ENCODE measurements around the gene RAD9A. TPM values are rescaled to one million over a fixed set of nuclear protein-coding genes. Genes with fewer than 3 reads are reported as not detected.

Gene RAD9A
- total RNA-seq, 1 experiment from 2014 or later, result 20.9 TPM

GRCh38 chr11:67387518-67387917 lies 4.3 kb upstream of the RAD9A start:
- no peaks in the 10 kb centered on the region; the same call in 1 of the 2 replicates for H3K27me3 ChIP-seq (ENCODE audit: insufficient read depth, low read length)
- Mint-ChIP-seq H3K4me3 (peak overlapping the region in 1 of 2 experiments; percentile 8; a peak in 2 of 5 replicates), H3K27ac (no peak overlapping the region; a peak in 1 of 7 replicates), H3K27me3 (ENCODE audit: low read depth) (peaks cover 19% of the 10 kb centered on the region), H3K9me3 (no peaks in the 10 kb centered on the region), H3K4me1 (peaks cover 18 to 27% of the 10 kb centered on the region in 2 experiments), H3K36me3 (ENCODE audit: insufficient read depth in 1 of 3, low read depth in 3 of 3) (peaks cover 0 to under 1% (median 0%) of the 10 kb centered on the region in 3 experiments; a peak in 1 of 7 replicates)
- H2BK12ac ChIP-seq (ENCODE audit: insufficient read length, low read depth, low read length), result no peak overlapping the region
- H3K27ac ChIP-seq (ENCODE audit: insufficient read length, low read depth, low read length), result no peak overlapping the region
- H2BK20ac ChIP-seq (ENCODE audit: low read depth, low read length, poor library complexity, severe bottlenecking), result no peak overlapping the region
- H3T11ph ChIP-seq (ENCODE audit: low read length), result no peak overlapping the region
- H3K18ac ChIP-seq (ENCODE audit: insufficient read length, low read depth, low read length), result no peak overlapping the region
- no peak overlapping the region for H3K4me2 ChIP-seq (ENCODE audit: insufficient read depth, insufficient read length, low read length)
- H3K9ac ChIP-seq (ENCODE audit: extremely low read depth, insufficient read length, low read length), result peak overlapping the region; percentile 4
- no peak overlapping the region for H2BK15ac ChIP-seq (ENCODE audit: low read depth, low read length)
- no peak overlapping the region for H2BK5ac ChIP-seq (ENCODE audit: insufficient read length, low read length)
- WGBS (ENCODE audit: extremely low coverage, insufficient read length, low lambda C conversion rate), result no CpG with 5 or more reads among the region's 6 CpGs
- H2BK120ac ChIP-seq (ENCODE audit: low read depth, low read length, poor library complexity, severe bottlenecking), result no peak overlapping the region
- H4K20me1 ChIP-seq (ENCODE audit: control insufficient read depth, insufficient read depth, insufficient read length), result no peaks in the 10 kb centered on the region
- no peak overlapping the region for H4K8ac ChIP-seq (replicated peaks; ENCODE audit: insufficient read length, low read depth, low read length)
- peaks cover 13% of the 10 kb centered on the region for H3K23me2 ChIP-seq (ENCODE audit: insufficient read length, low read depth, low read length, poor library complexity, severe bottlenecking)
- no peak overlapping the region for H2AK5ac ChIP-seq (ENCODE audit: insufficient read length, low read length)
- no peaks in the 10 kb centered on the region; the same call in 1 of the 2 replicates for H3K4me1 ChIP-seq (ENCODE audit: insufficient read depth, low read length)
- H3K56ac ChIP-seq (ENCODE audit: insufficient read length, low read depth, low read length), result no peak overlapping the region
- no peak overlapping the region for H4K91ac ChIP-seq (ENCODE audit: insufficient read length, low read depth, low read length)
- H3K9me3 ChIP-seq (ENCODE audit: control insufficient read depth, low read depth, low read length), result no peaks in the 10 kb centered on the region
- no peak for TF ChIP-seq CTCF (conservative IDR thresholded peaks at IDR 0.05)
- H3K79me1 ChIP-seq (ENCODE audit: insufficient read depth, low read depth, low read length, poor library complexity, severe bottlenecking), result no peaks in the 10 kb centered on the region
- no peak overlapping the region for H2AFZ ChIP-seq (ENCODE audit: low read length)
- H3K79me2 ChIP-seq (ENCODE audit: insufficient read depth, low read length), result no peaks in the 10 kb centered on the region
- no peak for DNase-seq
- no peak overlapping the region for H3K14ac ChIP-seq (ENCODE audit: insufficient read depth, low read length)
- H4K5ac ChIP-seq (ENCODE audit: insufficient read length, low read depth, low read length), result no peak overlapping the region
- no peak overlapping the region for H3K4ac ChIP-seq (ENCODE audit: low read depth, low read length)
- H3K23ac ChIP-seq (ENCODE audit: insufficient read length, low read depth, low read length), result no peak overlapping the region

Data from H9 (cell line).